BJ (cell line): ENCODE results near the gene ATPAF1. TPM values are rescaled to one million over a fixed set of nuclear protein-coding genes. Genes with fewer than 3 reads are reported as not detected.
"Not testable (repeated sequence)": the region's sequence is repeated elsewhere in the genome, so short reads cannot be mapped to it uniquely, and the experiment has no call there.

Experiments
- CTCF ChIA-PET: fragments of 350-600 bp; formaldehyde crosslinking; extraction: SDS; loops from one replicate; lab custom pipeline; 2021; ENCODE audit warnings: antibody characterized with exemption, inconsistent platforms; lab: Yijun Ruan, JAX
- POLR2A ChIA-PET: fragments of 300-600 bp; sonication (Branson Sonifier 250); formaldehyde crosslinking; extraction: SDS; loops from one replicate; lab custom pipeline; 2021; ENCODE audit warnings: antibody characterized with exemption; lab: Charles Lee
- DNase-seq: peaks from one replicate; pipeline ENCODE4 v3.0.0-alpha.2; 2011; ENCODE audit warnings: low read depth
- H3K27me3 ChIP-seq: 2 replicates; pipeline ENCODE4 v1.6.0; 2011; ENCODE audit warnings: low read length; ENCODE audit not compliant: control insufficient read depth, insufficient read depth
- H3K36me3 ChIP-seq: 2 replicates; pipeline ENCODE4 v1.5.1; 2011; ENCODE audit warnings: low read length; ENCODE audit not compliant: control insufficient read depth, insufficient read depth
- H3K4me3 ChIP-seq: 2 replicates; pipeline ENCODE4 v1.5.1; 2011; ENCODE audit warnings: low read depth, mild to moderate bottlenecking, control low read depth, low read length
- CTCF ChIP-seq: IDR thresholded peaks from 2 replicates; pipeline ENCODE4 v1.5.1; 2011; ENCODE audit warnings: low read depth, mild to moderate bottlenecking, control low read depth, inconsistent platforms, low read length, moderate library complexity; ENCODE audit not compliant: insufficient read depth
- polyA plus RNA-seq: library from polyadenylated mRNA; depleted of rRNA; stranded (reverse); fragments of >200 nt; gene quantifications from 2 replicates; pipeline ENCODE4 v1.2.3, GENCODE V29; 2011

ATPAF1 gene
- polyA plus RNA-seq, 1 experiment, result 37.0 TPM

- ChIA-PET CTCF (no interaction called here), POLR2A (no interaction called here)
- Histone ChIP-seq H3K4me3 (no peak overlapping the region), H3K36me3 (peaks cover 4% of the 10 kb centered on the region), H3K27me3 (no peaks in the 10 kb centered on the region)
- DNase-seq, result no peak
- TF ChIP-seq CTCF, result no peak
Observed at GRCh38 chr1:46705408-46705807, 37.2 kb upstream of the ATPAF1 start.

DNA sequence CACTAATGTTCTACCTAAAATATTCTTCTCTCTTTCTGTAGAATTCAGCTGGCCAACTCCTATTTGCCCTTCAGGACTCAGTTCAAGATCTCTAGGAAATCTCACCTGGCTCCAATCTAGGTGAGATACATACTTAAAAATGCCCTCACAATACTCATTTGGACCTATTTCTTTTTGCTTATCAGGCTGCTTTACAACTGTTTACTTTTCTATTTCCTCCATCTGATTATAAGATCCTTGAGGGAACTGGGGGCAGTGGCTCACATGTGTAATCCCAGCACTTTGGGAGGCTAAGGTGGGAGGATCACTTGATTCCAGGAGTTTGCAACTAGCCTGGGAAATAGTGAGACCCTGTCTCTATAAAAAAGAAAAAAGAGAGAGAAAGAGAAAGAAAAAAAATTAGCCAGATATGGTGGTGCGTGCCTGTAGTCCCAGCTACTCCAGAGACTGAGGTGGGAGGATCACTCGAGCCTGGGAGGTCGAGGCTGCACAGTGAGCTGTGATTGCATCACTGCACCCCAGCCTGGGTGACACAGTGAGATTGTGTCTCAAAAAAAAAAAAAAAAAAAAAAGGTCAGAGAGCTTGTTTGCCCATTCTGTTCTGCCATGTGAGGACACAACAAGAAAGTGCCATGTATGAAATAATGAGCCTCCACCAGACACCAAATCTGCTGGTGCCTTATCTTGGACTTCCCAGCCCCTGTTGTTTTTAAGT, 35.9 kb upstream of the ATPAF1 start:
- no peak for DNase-seq
- no peak for TF ChIP-seq CTCF
- Histone ChIP-seq H3K27me3 (no peaks in the 10 kb centered on the region), H3K36me3 (peaks cover 3% of the 10 kb centered on the region), H3K4me3 (no peak overlapping the region)
- ChIA-PET CTCF (interaction anchor here (0.8 kb wide), 1 partner anchor 27 kb away, joined by 3 read pairs; no protein-coding TSS in a partner anchor), POLR2A (no interaction called here)

GRCh38 chr1:46699666-46700065, 31.5 kb upstream of the ATPAF1 start:
- DNase-seq, result no peak
- POLR2A ChIA-PET, result no interaction called here
- CTCF ChIA-PET, result interaction anchor here (0.9 kb wide), 1 partner anchor 19 kb away, joined by 3 read pairs; the partner anchor contains the start of gene EFCAB14
- Histone ChIP-seq H3K4me3 (no peak overlapping the region), H3K36me3 (peaks cover 5% of the 10 kb centered on the region), H3K27me3 (no peaks in the 10 kb centered on the region)
- TF ChIP-seq CTCF, result no peak

DNA sequence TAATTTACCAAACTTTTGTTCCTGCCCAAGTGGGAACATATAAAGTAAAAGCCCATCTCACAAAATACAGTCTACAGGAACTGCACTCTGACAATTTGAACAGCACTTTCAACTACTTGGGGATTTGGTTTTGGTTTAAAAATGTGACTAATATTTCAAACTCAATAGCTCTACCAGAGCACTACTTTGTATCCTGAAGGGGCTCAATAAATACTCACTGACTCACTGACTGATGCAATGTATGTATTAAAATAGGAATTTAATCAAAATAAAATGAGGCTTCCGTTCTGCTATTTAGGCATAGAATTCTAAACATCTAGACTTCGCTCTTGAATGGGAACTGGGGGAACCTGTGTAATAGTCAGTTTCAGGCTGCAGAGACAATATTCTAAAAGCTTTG, 28.9 kb upstream of the ATPAF1 start:
- peaks cover 7% of the 10 kb centered on the region; the same call in 1 of the 2 replicates for H3K36me3 ChIP-seq
- CTCF ChIA-PET, result interaction anchor here (0.6 to 0.9 kb wide), 2 partner anchors 13 to 379 kb away, joined by 3 read pairs; no protein-coding TSS in a partner anchor
- no peak for TF ChIP-seq CTCF
- H3K4me3 ChIP-seq, result no peak overlapping the region
- DNase-seq, result no peak
- H3K27me3 ChIP-seq, result no peaks in the 10 kb centered on the region
- POLR2A ChIA-PET, result no interaction called here

DNA sequence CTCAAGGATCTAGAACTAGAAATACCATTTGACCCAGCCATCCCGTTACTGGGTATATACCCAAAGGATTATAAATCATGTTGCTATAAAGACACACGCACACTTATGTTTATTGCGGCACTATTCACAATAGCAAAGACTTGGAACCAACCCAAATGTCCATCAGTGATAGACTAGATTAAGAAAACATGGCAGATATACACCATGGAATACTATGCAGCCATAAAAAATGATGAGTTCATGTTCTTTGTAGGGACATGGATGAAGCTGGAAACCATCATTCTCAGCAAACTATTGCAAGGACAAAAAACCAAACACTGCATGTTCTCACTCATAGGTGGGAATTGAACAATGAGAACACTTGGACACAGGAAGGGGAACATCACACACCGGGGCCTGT, 26.5 kb upstream of the ATPAF1 start:
- DNase-seq, POLR2A ChIA-PET, H3K27me3 ChIP-seq, H3K4me3 ChIP-seq, CTCF ChIA-PET: not testable (repeated sequence)
- H3K36me3 ChIP-seq, result peaks cover 11% of the 10 kb centered on the region; the same call in 1 of the 2 replicates
